SK-MEL-5 (cell line): ENCODE results near the gene SERPINI1. TPM values are rescaled to one million over a fixed set of nuclear protein-coding genes. Genes with fewer than 3 reads are reported as not detected.

Source experiments
- DNase-seq: peaks from one replicate; pipeline ENCODE4 v3.0.0-alpha.2; 2016; ENCODE audit warnings: low read depth, low spot score
- in situ Hi-C: cut with HindIII; loops from 2 replicates; pipeline ENCODE4 v1.10.0; 2016; ENCODE audit warnings: low sequenced_read_pairs, high pct_unique_total_duplicates, low pct_unique_long_range_greater_than_20kb
- total RNA-seq: library from RNA; depleted of rRNA; stranded (reverse); fragments of >200 nt; shearing (Covaris generic); gene quantifications from 2 replicates; pipeline ENCODE4 v1.2.3, GENCODE V29; 2014

Gene SERPINI1
- total RNA-seq, 1 experiment from 2014 or later: 14.6 TPM

DNA sequence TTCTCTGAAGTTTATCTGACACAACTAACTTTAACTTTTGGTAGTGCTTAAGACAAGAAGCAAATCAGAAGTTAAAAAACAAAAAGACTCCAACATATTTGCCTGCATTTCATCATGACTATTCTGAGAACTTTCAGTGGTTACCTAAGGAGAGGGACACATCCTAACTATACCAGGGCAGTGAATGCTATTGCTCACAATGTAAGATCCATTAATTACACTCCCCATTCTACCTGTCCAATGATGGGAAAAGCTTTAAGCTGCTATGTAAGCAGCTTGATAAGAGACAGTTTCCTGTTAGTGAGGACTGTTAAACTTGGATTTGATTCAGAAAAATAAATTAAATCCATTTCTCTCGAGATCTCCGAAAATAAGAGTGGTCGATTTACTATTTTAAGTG, 37.5 kb downstream of the SERPINI1 start:
- DNase-seq: no peak
- in situ Hi-C loops: no loop called here

DNA sequence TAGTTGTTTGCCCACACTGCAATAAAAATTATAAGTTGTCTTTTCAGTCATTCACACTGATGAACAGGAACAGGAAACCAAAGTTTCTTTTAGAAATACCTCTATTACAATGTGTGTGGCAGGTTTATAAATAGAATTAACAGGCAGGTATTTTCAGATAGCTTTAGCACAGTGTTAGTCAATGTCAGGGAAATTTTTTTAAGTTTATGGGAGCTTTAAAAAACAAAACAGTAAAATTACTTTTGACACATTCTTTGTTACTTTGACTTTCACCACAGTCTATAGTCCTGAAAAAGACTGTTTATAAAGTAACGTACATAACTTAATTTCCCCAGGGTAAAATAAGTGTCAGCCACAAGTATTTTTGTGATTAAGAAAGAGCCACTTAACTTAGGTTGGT, 38.1 kb downstream of the SERPINI1 start:
- in situ Hi-C loops: no loop called here
- no peak for DNase-seq

GRCh38 chr3:167776066-167776685, 40.7 kb downstream of the SERPINI1 start:
- DNase-seq: no peak
- in situ Hi-C loops: no loop called here

GRCh38 chr3:167777356-167777755, 41.8 kb downstream of the SERPINI1 start:
- DNase-seq: no peak
- in situ Hi-C loops: no loop called here

GRCh38 chr3:167780214-167780883, 44.8 kb downstream of the SERPINI1 start:
- in situ Hi-C loops: no loop called here

GRCh38 chr3:167783781-167784180, 48.3 kb downstream of the SERPINI1 start:
- DNase-seq: no peak
- in situ Hi-C loops: no loop called here

More at GRCh38 chr3:167780214-167780883, 44.8 kb downstream of the SERPINI1 start:
- peak; percentile 4 for DNase-seq

GRCh38 chr3:167785790-167786189, 50.3 kb downstream of the SERPINI1 start:
- in situ Hi-C loops: no loop called here
- DNase-seq: no peak

DNA sequence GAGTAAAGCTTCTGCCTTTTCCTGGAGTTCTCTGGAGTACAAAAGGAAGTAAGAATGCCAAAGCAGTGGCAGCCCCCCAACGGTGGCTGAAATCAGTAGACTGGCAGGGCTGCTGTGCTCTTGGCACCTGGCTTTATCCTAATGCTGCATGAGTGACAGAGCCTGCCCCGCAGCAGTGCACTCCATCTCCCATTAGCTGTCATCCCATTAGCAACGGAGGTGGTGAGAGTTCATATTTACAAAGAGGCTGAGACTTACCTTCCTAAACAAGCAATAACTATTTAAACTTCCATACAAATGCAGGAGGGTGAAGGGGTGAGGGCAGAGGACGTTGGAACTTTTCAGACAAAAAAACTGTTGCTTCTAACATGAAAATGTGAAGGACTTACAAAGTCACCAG, 51.9 kb downstream of the SERPINI1 start:
- DNase-seq: no peak
- in situ Hi-C loops: no loop called here

- in situ Hi-C loops: no loop called here
These were observed 62.9 kb downstream of the SERPINI1 start for GRCh38 chr3:167798443-167798842.

DNA sequence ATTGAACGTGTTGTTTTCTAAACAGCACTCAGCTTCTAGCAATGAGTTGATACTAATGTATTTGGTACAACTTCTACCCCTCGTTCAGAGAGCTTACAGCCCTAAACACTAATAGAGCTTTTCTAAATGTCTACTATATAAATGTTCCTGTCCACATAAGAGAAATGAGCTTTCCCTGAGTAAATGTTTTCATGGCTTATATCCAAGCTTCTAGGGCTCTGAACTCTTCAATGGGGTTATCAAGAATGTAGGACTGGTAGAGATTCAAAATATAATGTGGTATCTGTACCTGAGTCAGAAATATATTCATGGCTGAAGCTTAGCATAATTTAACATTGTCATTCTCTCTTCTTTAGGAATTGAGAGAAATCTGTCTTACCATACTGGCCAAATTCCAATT, 73.4 kb downstream of the SERPINI1 start:
- in situ Hi-C loops: no loop called here
- no peak for DNase-seq

More at GRCh38 chr3:167798443-167798842, 62.9 kb downstream of the SERPINI1 start:
- no peak for DNase-seq

DNA sequence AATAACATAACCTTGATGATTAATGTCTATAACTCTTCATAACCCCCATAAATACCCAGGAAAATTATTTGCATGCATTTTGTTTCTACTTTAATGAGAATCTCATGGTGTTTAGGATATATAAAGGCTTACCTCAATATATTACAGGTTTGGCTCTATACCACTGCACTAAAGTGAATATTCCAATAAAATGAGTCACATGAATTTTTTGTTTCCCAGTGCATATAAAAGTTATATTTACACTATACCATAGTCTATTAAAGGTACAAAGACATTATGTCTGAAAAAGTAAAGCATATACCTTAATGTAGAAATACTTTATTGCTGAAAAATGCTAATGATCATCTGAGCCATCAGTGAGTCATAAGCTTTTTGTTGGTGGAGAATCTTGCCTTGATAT, 74.7 kb downstream of the SERPINI1 start:
- in situ Hi-C loops: no loop called here
- no peak for DNase-seq

DNA sequence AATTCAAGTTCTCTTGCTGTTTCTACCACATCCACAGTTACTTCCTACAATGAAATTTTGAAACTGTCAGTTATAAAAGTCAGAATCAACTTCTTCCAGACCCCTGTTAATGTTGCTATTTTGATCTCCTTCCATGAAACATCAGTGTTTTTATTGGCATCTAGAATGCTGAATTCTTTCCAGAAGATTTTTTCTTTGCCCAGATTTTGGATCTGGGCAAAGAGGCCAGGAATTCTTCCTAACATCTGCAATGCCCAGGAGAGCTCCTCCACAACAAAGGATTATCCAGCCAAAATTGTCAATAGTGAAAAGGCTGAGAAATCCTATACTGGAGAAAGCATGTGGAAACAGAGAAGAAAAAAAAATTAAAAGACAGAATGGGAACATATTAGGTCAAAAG, 75.5 kb downstream of the SERPINI1 start:
- no peak for DNase-seq
- in situ Hi-C loops: no loop called here

DNA sequence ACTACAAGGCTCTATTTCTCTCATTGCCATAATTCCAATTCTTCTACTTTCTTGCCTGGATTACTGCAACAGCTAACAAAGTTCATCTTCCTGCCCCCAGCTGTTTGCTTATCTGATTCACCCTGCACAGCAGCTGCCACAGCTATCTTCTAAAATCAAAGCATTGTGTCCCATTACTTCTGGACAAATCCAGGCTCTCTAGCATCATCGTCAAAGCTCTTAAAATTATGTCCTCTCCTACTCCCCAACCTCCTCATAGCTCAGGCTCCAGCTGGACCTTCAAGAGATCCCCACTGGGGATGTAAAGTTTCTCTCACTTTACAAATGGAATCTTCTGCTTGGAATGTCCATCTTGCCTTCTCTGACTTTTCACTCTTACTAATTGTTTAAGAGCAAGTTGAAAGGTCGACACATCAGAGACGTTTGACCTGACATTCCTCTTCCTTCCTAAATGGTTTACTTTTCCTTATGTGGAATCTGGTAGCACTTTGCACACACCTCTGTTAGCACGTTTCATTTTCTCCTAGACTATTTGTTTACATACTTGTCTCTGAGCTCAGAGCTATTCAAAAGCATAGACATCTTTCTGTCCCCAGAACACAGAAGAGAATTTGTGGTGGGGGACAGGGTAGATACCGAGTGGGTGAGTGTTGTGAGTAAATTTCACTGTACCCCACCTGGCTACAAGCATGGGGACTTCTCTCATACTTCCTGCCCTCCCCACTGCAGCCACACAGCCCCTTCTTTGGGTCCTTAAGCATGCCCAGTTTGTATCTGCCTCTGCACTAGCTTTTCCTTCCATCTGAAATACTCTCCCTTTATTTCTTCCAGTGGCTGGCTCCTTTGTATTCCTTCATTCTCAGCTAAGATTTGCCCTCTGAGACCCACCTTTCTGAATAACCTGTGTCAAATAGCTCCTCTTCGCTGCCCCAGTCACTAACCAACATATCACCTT, 77.9 kb downstream of the SERPINI1 start:
- in situ Hi-C loops: no loop called here
- DNase-seq: no peak

GRCh38 chr3:167814441-167814951, 79.0 kb downstream of the SERPINI1 start:
- in situ Hi-C loops: no loop called here
- peak; percentile 95 for DNase-seq

GRCh38 chr3:167816953-167817352, 81.4 kb downstream of the SERPINI1 start:
- in situ Hi-C loops: no loop called here
- DNase-seq: no peak

GRCh38 chr3:167820102-167820865, 84.8 kb downstream of the SERPINI1 start:
- in situ Hi-C loops: no loop called here
- peak; percentile 20 for DNase-seq

DNA sequence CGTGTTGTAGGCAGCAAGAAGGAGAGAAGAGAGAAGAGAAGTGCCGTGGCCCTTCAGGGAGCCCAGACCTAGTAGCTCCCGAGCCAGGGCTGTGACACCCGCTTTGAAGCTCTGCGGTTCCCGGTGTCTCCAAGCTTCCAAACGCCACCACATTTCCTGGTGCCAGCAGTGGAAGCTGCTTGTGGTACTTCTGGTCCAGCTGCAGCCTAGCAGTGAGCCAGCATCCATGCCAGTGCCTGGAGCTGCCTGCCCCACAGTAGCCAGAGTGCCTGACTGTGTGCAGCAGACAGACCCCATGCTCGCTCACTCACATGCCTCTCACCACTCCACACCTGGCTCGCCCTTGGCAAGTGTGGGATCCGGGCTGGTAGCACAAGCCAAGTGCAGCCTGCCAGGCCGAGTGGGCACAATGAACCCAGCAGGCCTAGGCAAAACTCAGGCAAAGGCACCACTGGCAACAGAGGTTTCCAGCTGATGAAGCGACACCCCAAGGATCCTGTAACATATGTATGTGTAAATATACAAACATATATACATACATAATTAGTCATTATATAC, 85.8 kb downstream of the SERPINI1 start:
- DNase-seq: no peak
- in situ Hi-C loops: no loop called here
